Loucy (cell line): ENCODE results near the gene LRRC63.
"Not testable (repeated sequence)": the region's sequence is repeated elsewhere in the genome, so short reads cannot be mapped to it uniquely, and the experiment has no call there.

Source experiments
- H2AFZ ChIP-seq: fragments of 200-600 bp; sonication (generic); 2 replicates; pipeline ENCODE4 v1.6.0; 2016; ENCODE audit warnings: antibody characterized with exemption, mild to moderate bottlenecking, low read length, moderate library complexity
- H3F3A ChIP-seq: fragments of 200-600 bp; 2 replicates; pipeline ENCODE4 v1.6.0; 2016; ENCODE audit warnings: antibody characterized with exemption, low read depth, mild to moderate bottlenecking
- H3K27me3 ChIP-seq: fragments of 200-600 bp; sonication (generic); 2 replicates; pipeline ENCODE4 v1.6.1; 2014; ENCODE audit warnings: low read length, mild to moderate bottlenecking; ENCODE audit not compliant: insufficient read depth, poor library complexity, severe bottlenecking
- H3K36me3 ChIP-seq: fragments of 200-600 bp; sonication (generic); 2 replicates; pipeline ENCODE4 v1.6.1; 2016; ENCODE audit warnings: low read length; ENCODE audit not compliant: insufficient read depth
- H3K4me1 ChIP-seq: fragments of 200-600 bp; sonication (generic); 2 replicates; pipeline ENCODE4 v1.5.1; 2014; ENCODE audit warnings: low read length, mild to moderate bottlenecking; ENCODE audit not compliant: insufficient read depth, poor library complexity, severe bottlenecking
- H3K4me2 ChIP-seq: fragments of 200-600 bp; sonication (generic); 2 replicates; pipeline ENCODE4 v1.6.0; 2014; ENCODE audit warnings: antibody characterized with exemption, low read length, low read depth, mild to moderate bottlenecking; ENCODE audit not compliant: poor library complexity, severe bottlenecking
- H3K4me3 ChIP-seq: fragments of 200-600 bp; sonication (generic); 2 replicates; pipeline ENCODE4 v1.5.1; 2014; ENCODE audit warnings: low read length, mild to moderate bottlenecking, mixed read lengths; ENCODE audit not compliant: poor library complexity, severe bottlenecking
- H3K79me2 ChIP-seq: fragments of 200-600 bp; sonication (generic); 2 replicates; pipeline ENCODE4 v1.6.1; 2014; ENCODE audit warnings: low read length; ENCODE audit not compliant: insufficient read depth
- H3K9ac ChIP-seq: fragments of 200-600 bp; sonication (generic); 2 replicates; pipeline ENCODE4 v1.6.0; 2014; ENCODE audit warnings: mild to moderate bottlenecking, low read depth, low read length, moderate library complexity; ENCODE audit not compliant: poor library complexity, severe bottlenecking
- H3K9me2 ChIP-seq: fragments of 200-600 bp; sonication (generic); replicated peaks from 2 replicates; pipeline ENCODE4 v1.6.1; 2016; ENCODE audit warnings: low read depth, low read length, mixed read lengths
- H3K9me3 ChIP-seq: fragments of 200-600 bp; sonication (generic); 2 replicates; pipeline ENCODE4 v1.6.1; 2014; ENCODE audit warnings: mild to moderate bottlenecking, antibody characterized with exemption, low read length, low read depth; ENCODE audit not compliant: insufficient read depth
- H4K20me1 ChIP-seq: fragments of 200-600 bp; sonication (generic); 2 replicates; pipeline ENCODE4 v1.6.0; 2014; ENCODE audit warnings: antibody characterized with exemption, low read length, mild to moderate bottlenecking; ENCODE audit not compliant: insufficient read depth, poor library complexity, severe bottlenecking
- CTCF ChIP-seq: fragments of 200-600 bp; sonication (generic); conservative IDR thresholded peaks from 2 replicates; pipeline ENCODE4 v1.5.1; 2014; ENCODE audit warnings: mild to moderate bottlenecking, antibody characterized with exemption, low read length
- EZH2phosphoT487 ChIP-seq: fragments of 200-600 bp; IDR thresholded peaks from 2 replicates; pipeline ENCODE4 v1.6.1; 2018; ENCODE audit warnings: antibody characterized with exemption, mild to moderate bottlenecking, moderate library complexity, borderline replicate concordance

Gene LRRC63

GRCh38 chr13:46278474-46278873 is 66.7 kb downstream of the LRRC63 start:
- H3K4me3 ChIP-seq = no peak overlapping the region

GRCh38 chr13:46281779-46282178 is 70.1 kb downstream of the LRRC63 start:
- no peak overlapping the region for H3K4me3 ChIP-seq
- no peaks in the 10 kb centered on the region for H4K20me1 ChIP-seq
- no peak overlapping the region for H3K9ac ChIP-seq
- H3K36me3 ChIP-seq = no peaks in the 10 kb centered on the region
- no peaks in the 10 kb centered on the region for H3K9me3 ChIP-seq
- no peaks in the 10 kb centered on the region for H3K79me2 ChIP-seq
- 0 out of 2 replicates have a peak overlapping the region, but pooled peaks have one; percentile 4 for H2AFZ ChIP-seq
- no peak overlapping the region for H3K4me2 ChIP-seq
- H3K27me3 ChIP-seq = no peaks in the 10 kb centered on the region
- peaks cover 4% of the 10 kb centered on the region for H3K4me1 ChIP-seq
- no peak for TF ChIP-seq CTCF
- no peak for TF ChIP-seq EZH2phosphoT487
- no peaks in the 10 kb centered on the region for H3F3A ChIP-seq
- no peaks in the 10 kb centered on the region for H3K9me2 ChIP-seq

More at GRCh38 chr13:46278474-46278873, 66.7 kb downstream of the LRRC63 start:
- Histone ChIP-seq H3K79me2 (no peaks in the 10 kb centered on the region), H3K9me3 (no peaks in the 10 kb centered on the region), H3K4me2 (no peak overlapping the region), H3K9me2 (no peaks in the 10 kb centered on the region), H3K4me1 (peaks cover 4% of the 10 kb centered on the region), H4K20me1 (no peaks in the 10 kb centered on the region), H3K9ac (no peak overlapping the region), H3F3A (no peaks in the 10 kb centered on the region), H3K27me3 (no peaks in the 10 kb centered on the region), H2AFZ (peak overlapping the region; percentile 79), H3K36me3 (no peaks in the 10 kb centered on the region)
- TF ChIP-seq EZH2phosphoT487 (no peak), CTCF (no peak)

- not testable (repeated sequence) for H3K9me2 ChIP-seq, H3K4me3 ChIP-seq, H4K20me1 ChIP-seq, H3K9ac ChIP-seq, H3K27me3 ChIP-seq, H3K36me3 ChIP-seq, H3K4me2 ChIP-seq, H3F3A ChIP-seq, H2AFZ ChIP-seq, H3K9me3 ChIP-seq, H3K79me2 ChIP-seq, H3K4me1 ChIP-seq
Measured at GRCh38 chr13:46283912-46284824, 72.4 kb downstream of the LRRC63 start.

- H3K4me3 ChIP-seq = no peak overlapping the region
Measured at GRCh38 chr13:46286972-46287371, 75.2 kb downstream of the LRRC63 start.

More at GRCh38 chr13:46286972-46287371, 75.2 kb downstream of the LRRC63 start:
- Histone ChIP-seq H3F3A (no peaks in the 10 kb centered on the region), H3K4me2 (no peak overlapping the region), H3K9ac (no peak overlapping the region), H3K79me2 (no peaks in the 10 kb centered on the region), H3K9me3 (no peaks in the 10 kb centered on the region), H2AFZ (no peak overlapping the region; the same call in 1 of the 2 replicates), H3K9me2 (no peaks in the 10 kb centered on the region), H3K27me3 (no peaks in the 10 kb centered on the region), H3K36me3 (no peaks in the 10 kb centered on the region), H4K20me1 (no peaks in the 10 kb centered on the region), H3K4me1 (peaks cover 3% of the 10 kb centered on the region)
- TF ChIP-seq EZH2phosphoT487 (no peak), CTCF (no peak)
